ES-I3 (cell line): ENCODE results near the gene TAAR9.

Experiments used
- H3K36me3 ChIP-seq: 2 replicates; pipeline ENCODE4 v1.6.1; 2013; ENCODE audit warnings: mild to moderate bottlenecking, low read length, control low read depth, moderate library complexity; ENCODE audit not compliant: insufficient read depth
- H3K4me1 ChIP-seq: 2 replicates; pipeline ENCODE4 v1.6.1; 2013; ENCODE audit warnings: mild to moderate bottlenecking, control low read depth, low read length; ENCODE audit not compliant: insufficient read depth
- H3K9ac ChIP-seq: 2 replicates; pipeline ENCODE4 v1.6.1; 2013; ENCODE audit warnings: low read depth, mild to moderate bottlenecking, low read length, moderate library complexity
- H3K9me3 ChIP-seq: 2 replicates; pipeline ENCODE4 v1.6.1; 2013; ENCODE audit warnings: mild to moderate bottlenecking, low read length, moderate library complexity; ENCODE audit not compliant: control insufficient read depth, insufficient read depth

TAAR9 gene

DNA sequence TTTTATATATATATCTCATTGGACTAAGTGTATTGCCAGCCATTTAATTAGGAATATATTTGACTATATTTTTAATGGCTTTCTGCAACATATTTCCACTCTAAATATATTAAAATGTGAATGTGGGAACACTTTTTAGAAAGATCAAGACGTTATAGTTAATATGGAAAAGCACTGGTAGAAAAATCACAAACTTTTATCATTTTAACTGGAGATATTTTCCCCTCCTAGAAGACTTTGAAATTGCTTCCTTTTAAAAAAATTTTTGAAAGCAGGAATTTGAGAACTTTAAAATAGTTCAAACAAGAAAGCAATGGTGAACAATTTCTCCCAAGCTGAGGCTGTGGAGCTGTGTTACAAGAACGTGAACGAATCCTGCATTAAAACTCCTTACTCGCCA is at the start of gene TAAR9:
Gene TAAR9, plus strand, starts transcription at position 301 of the 400 bp plus-strand sequence. Its CDS starts 13 bp downstream, at position 314.
- Histone ChIP-seq H3K36me3 (no peaks in the 10 kb centered on the region), H3K9me3 (0 out of 2 replicates have a peak, but pooled peaks cover 7% of the 10 kb centered on the region), H3K9ac (no peak within 1 kb of the TSS), H3K4me1 (no peaks in the 10 kb centered on the region)

- Histone ChIP-seq H3K9me3 (no peaks in the 10 kb centered on the region), H3K4me1 (peaks cover 11% of the 10 kb centered on the region; the same call in 1 of the 2 replicates), H3K36me3 (no peaks in the 10 kb centered on the region), H3K9ac (no peak overlapping the region)
Observed at GRCh38 chr6:132489376-132489775, 48.7 kb upstream of the TAAR9 start.

- peaks cover 11% of the 10 kb centered on the region; the same call in 1 of the 2 replicates for H3K4me1 ChIP-seq
- no peaks in the 10 kb centered on the region for H3K9me3 ChIP-seq
- H3K36me3 ChIP-seq: no peaks in the 10 kb centered on the region
- H3K9ac ChIP-seq: no peak overlapping the region
Observed at GRCh38 chr6:132490024-132490423, 48.1 kb upstream of the TAAR9 start.

GRCh38 chr6:132490478-132491204 is 47.4 kb upstream of the TAAR9 start:
- Histone ChIP-seq H3K36me3 (no peaks in the 10 kb centered on the region), H3K9ac (no peak overlapping the region), H3K4me1 (peaks cover 11% of the 10 kb centered on the region; the same call in 1 of the 2 replicates), H3K9me3 (no peaks in the 10 kb centered on the region)

DNA sequence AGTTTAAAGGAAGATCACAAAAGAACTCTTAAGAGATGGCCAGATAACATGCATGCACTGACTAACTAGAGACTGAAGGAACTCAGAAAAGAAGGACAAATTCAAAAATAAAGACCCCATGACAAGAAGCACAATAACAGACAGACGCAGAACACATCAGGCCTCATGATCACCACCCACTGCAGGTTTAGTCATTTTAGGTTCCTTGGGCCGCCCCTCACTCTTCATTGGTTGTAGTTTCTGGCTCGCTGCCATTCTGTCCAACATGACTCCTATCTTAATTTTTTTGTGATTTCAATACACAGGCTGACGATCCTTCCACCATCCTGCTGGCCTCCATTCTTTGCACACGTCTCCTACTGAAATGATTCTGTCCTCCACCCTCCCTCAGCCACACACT is 46.8 kb upstream of the TAAR9 start:
- H3K36me3 ChIP-seq: no peaks in the 10 kb centered on the region
- H3K4me1 ChIP-seq: peaks cover 11% of the 10 kb centered on the region; the same call in 1 of the 2 replicates
- H3K9me3 ChIP-seq: no peaks in the 10 kb centered on the region
- no peak overlapping the region for H3K9ac ChIP-seq

GRCh38 chr6:132491881-132492280 is 46.2 kb upstream of the TAAR9 start:
- H3K4me1 ChIP-seq: peaks cover 11% of the 10 kb centered on the region; the same call in 1 of the 2 replicates
- H3K9me3 ChIP-seq: no peaks in the 10 kb centered on the region
- H3K36me3 ChIP-seq: no peaks in the 10 kb centered on the region
- no peak overlapping the region for H3K9ac ChIP-seq

DNA sequence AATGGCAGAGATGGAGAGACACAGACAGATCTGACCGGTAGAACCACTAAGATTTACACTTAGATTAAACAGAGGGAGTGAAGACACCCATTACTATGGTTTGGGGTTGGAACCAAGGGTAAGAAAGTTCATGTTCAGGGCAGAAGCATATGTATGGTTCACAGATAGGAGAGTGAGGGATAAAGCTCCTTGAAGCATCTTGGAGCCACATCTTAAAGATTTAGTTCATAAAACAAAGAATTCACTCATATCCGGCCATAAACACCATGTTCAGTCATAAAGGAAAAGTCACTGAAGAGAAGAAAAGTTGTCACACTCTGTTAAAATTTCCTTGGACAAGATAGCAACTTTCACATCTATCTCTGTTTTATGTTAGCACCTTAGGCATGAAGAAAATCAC is 43.1 kb upstream of the TAAR9 start:
- Histone ChIP-seq H3K36me3 (no peaks in the 10 kb centered on the region), H3K9me3 (no peaks in the 10 kb centered on the region), H3K9ac (no peak overlapping the region), H3K4me1 (peaks cover 6% of the 10 kb centered on the region; the same call in 1 of the 2 replicates)

GRCh38 chr6:132495604-132496079 is 42.4 kb upstream of the TAAR9 start:
- H3K9ac ChIP-seq: no peak overlapping the region
- H3K36me3 ChIP-seq: no peaks in the 10 kb centered on the region
- no peaks in the 10 kb centered on the region for H3K4me1 ChIP-seq
- no peaks in the 10 kb centered on the region for H3K9me3 ChIP-seq

DNA sequence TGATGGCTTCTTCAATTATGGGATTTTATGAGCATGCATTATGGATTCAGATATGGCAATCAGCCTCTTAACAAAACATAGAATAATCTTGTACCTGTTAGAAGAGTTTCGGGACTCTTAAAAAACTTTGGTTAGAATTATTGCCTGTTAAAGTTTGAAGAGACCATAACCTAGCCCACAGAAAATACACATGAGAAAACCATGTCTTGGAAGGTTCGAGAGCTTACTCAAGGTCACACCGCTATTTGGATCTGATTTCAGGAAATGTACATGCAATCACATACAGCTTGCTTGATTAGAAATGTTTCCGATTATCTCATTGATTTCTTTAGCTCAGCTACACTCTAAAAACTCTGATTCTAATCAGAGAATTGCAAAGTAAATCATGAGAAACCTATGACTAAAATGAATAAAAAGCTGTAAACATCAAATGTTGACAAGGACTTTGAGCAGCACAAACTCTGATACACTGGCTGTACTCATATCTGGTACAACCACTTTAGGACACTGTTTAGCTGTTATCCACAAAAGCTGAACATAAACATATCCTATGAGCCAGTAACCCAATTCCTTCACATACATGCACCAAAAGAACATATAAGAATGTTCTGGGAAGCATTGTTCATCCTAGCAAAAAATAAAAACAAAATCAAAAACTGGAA is 41.4 kb upstream of the TAAR9 start:
- H3K4me1 ChIP-seq: no peaks in the 10 kb centered on the region
- peaks cover 2% of the 10 kb centered on the region; the same call in 1 of the 2 replicates for H3K36me3 ChIP-seq
- no peak overlapping the region for H3K9ac ChIP-seq
- H3K9me3 ChIP-seq: no peaks in the 10 kb centered on the region

DNA sequence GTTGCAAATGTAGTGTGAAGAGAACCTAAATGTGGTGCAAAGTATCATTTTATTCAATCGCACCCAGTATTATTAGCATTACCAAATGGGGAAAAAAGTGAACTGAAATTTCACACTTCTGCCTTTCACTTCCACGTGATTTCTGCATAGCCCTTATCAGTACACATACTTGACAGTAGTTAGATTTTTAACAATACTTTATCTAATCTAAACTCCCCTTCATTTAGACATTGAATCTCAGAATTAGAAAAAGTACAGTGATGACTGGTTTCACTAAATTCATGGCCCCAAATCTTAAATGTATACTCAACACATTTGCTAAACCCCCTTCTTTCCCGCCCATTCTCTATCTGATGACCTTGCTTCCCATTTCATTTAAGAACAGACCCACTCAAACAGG is 39.4 kb upstream of the TAAR9 start:
- no peaks in the 10 kb centered on the region for H3K4me1 ChIP-seq

GRCh38 chr6:132499757-132500156 is 38.3 kb upstream of the TAAR9 start:
- H3K9me3 ChIP-seq: no peaks in the 10 kb centered on the region
- no peak overlapping the region for H3K9ac ChIP-seq
- H3K36me3 ChIP-seq: peaks cover 2% of the 10 kb centered on the region; the same call in 1 of the 2 replicates
- H3K4me1 ChIP-seq: no peaks in the 10 kb centered on the region

More for the DNA sequence above, 39.4 kb upstream of the TAAR9 start:
- H3K36me3 ChIP-seq: peaks cover 2% of the 10 kb centered on the region; the same call in 1 of the 2 replicates
- H3K9ac ChIP-seq: no peak overlapping the region
- H3K9me3 ChIP-seq: no peaks in the 10 kb centered on the region

GRCh38 chr6:132504757-132505156 is 33.3 kb upstream of the TAAR9 start:
- Histone ChIP-seq H3K36me3 (peaks cover 2% of the 10 kb centered on the region; the same call in 1 of the 2 replicates), H3K4me1 (no peaks in the 10 kb centered on the region), H3K9me3 (no peaks in the 10 kb centered on the region), H3K9ac (no peak overlapping the region)

DNA sequence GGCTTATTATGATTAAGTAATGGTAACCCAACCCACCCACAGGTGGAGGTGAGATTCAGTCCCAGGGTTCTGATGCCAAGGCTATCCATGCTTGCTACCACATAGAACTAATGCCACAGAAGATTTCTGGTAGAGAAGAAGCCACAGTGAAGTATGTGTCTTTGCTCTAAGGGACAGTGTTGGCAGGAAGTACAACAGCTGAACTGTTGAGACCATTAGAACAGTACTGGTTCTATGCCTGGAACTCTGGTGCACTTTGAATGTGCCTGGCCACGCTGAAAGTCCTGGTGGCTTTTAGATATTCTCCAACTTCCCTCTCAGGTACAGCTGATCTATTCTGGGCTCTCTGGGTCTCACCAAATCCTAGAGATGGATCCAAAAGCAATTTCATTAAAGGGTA is 32.9 kb upstream of the TAAR9 start:
- Histone ChIP-seq H3K9me3 (no peaks in the 10 kb centered on the region), H3K4me1 (no peaks in the 10 kb centered on the region), H3K9ac (no peak overlapping the region), H3K36me3 (peaks cover 2% of the 10 kb centered on the region; the same call in 1 of the 2 replicates)

DNA sequence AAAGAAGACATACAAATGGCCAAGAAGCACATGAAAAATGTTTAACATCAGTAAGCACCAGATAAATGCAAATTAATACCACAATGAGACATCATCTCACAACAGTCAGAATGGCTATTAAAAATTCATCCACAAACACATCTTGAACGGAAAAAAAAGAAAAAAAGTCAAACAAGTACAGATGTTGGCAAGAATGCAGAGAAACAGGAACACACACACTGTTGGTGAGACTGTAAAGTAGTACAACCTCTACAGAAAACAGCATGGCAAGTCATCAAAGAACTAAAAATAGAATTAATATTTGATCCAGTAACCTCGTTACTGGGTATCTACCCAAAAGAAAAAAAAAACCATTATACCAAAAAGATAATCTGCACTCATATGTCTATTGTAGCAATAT is 31.6 kb upstream of the TAAR9 start:
- Histone ChIP-seq H3K9me3 (no peaks in the 10 kb centered on the region), H3K9ac (no peak overlapping the region), H3K36me3 (no peaks in the 10 kb centered on the region), H3K4me1 (no peaks in the 10 kb centered on the region)
